BE2C (cell line): ENCODE data around the gene ANKK1.

Experiments
- DNase-seq: peaks from one replicate; pipeline ENCODE4 v3.0.0-alpha.2; 2020
- H3K27me3 ChIP-seq: fragments of 250-450 bp; sonication (Bioruptor Pico); 2 replicates; pipeline ENCODE4 v1.5.1; 2020; ENCODE audit warnings: mild to moderate bottlenecking
- H3K36me3 ChIP-seq: fragments of 250-450 bp; sonication (Bioruptor Pico); 2 replicates; pipeline ENCODE4 v1.5.1; 2020; ENCODE audit warnings: mild to moderate bottlenecking
- H3K4me1 ChIP-seq: fragments of 250-450 bp; sonication (Bioruptor Pico); 2 replicates; pipeline ENCODE4 v1.5.1; 2020
- H3K4me3 ChIP-seq: 2 replicates; pipeline ENCODE4 v1.5.1; 2011; ENCODE audit warnings: low read depth, low read length
- H3K9me3 ChIP-seq: fragments of 250-450 bp; sonication (Bioruptor Pico); 2 replicates; pipeline ENCODE4 v1.5.1; 2020
- TF ChIP-seq, protein P1 (sequence below): IDR thresholded peaks from 2 replicates; pipeline ENCODE4 v1.5.1; 2012; ENCODE audit warnings: mild to moderate bottlenecking, low read depth, low read length

Gene ANKK1

DNA sequence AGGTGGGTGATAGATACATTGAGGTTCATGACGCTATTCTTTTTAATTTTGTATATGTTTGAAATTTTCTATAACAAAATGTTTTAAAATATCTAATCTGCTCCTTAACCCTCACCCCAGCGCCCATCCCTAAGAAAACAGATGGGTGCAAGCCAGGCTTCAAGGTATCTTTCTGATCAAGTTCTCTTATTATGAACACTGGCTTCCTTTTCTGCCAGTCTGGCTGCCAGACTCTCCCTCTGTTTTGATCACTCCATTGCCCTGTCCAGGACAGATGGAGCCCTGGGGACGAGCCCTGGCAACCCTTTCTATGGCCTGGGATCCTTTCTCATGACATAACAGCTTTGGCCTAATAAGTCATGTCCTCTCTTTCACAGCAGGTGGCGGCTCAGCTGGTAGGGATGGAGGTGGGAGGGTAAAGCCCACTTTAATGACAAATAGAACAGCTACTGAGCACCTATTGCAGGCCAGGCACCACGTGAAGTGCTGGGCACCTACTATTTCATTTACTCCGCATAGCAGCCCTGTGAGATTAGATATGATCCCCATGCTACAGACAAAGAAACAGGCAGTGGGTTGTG, 49.2 kb downstream of the ANKK1 start:
- H3K9me3 ChIP-seq, result no peaks in the 10 kb centered on the region
- TF ChIP-seq, protein P1, sequence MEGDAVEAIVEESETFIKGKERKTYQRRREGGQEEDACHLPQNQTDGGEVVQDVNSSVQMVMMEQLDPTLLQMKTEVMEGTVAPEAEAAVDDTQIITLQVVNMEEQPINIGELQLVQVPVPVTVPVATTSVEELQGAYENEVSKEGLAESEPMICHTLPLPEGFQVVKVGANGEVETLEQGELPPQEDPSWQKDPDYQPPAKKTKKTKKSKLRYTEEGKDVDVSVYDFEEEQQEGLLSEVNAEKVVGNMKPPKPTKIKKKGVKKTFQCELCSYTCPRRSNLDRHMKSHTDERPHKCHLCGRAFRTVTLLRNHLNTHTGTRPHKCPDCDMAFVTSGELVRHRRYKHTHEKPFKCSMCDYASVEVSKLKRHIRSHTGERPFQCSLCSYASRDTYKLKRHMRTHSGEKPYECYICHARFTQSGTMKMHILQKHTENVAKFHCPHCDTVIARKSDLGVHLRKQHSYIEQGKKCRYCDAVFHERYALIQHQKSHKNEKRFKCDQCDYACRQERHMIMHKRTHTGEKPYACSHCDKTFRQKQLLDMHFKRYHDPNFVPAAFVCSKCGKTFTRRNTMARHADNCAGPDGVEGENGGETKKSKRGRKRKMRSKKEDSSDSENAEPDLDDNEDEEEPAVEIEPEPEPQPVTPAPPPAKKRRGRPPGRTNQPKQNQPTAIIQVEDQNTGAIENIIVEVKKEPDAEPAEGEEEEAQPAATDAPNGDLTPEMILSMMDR, result peak; percentile 28; the same call in 1 of the 2 replicates
- peak; percentile 62 for DNase-seq
- H3K36me3 ChIP-seq, result no peaks in the 10 kb centered on the region
- peaks cover 12% of the 10 kb centered on the region for H3K4me1 ChIP-seq
- no peaks in the 10 kb centered on the region for H3K27me3 ChIP-seq
- no peak overlapping the region for H3K4me3 ChIP-seq

DNA sequence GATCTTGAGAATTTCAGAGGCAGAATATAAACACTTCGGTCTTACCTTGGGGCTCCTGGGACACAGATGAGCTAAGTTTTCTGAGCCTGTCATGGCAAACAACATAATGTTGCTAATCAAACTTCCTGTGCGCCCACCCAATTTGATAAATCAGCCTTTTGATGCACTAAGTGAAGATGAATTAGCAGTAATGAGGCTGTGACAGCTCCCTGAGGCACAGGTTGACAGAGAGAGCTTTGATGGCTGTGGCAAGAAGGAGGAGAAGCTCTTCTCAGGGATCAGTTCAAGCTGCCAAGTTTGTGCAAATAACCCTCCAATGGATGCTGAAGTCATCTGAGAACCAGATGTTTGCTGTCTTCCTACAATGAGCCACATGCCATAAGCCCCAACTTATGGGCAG, 53.2 kb downstream of the ANKK1 start:
- H3K9me3 ChIP-seq, result no peaks in the 10 kb centered on the region
- no peak for DNase-seq
- no peaks in the 10 kb centered on the region for H3K27me3 ChIP-seq
- TF ChIP-seq, protein P1, result no peak
- peaks cover 36% of the 10 kb centered on the region for H3K4me1 ChIP-seq
- H3K4me3 ChIP-seq, result no peak overlapping the region
- no peaks in the 10 kb centered on the region for H3K36me3 ChIP-seq

DNA sequence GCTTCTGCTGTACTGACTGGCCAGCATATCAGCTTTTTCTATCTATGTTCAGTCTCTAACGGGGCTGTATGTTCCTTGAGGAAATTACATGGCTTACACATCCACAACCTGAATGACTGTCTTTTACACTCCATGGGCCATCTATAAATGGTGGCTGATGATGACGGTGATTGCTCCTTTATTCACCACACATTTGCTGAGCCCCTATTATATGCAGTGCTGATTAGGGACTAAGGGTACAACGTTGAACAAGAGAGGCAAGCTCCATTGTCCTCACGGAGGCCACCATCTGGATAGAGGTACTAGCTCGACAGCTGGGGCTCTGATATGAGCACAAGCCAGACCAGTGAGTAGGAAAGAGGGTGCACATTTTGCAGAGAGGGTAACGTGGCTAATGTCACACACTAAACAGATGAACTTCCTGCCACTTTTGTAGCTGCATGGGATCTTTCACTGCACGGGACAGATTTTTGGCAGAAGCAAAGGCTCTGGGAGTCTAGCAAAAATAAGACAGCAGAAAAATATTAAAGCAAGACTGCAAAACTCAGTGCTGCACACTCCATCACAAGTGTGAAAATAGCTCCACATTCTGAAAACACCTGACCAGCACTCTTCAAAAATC, 57.0 kb downstream of the ANKK1 start:
- Histone ChIP-seq H3K4me3 (no peak overlapping the region), H3K9me3 (no peaks in the 10 kb centered on the region), H3K4me1 (peaks cover 53% of the 10 kb centered on the region), H3K36me3 (no peaks in the 10 kb centered on the region), H3K27me3 (no peaks in the 10 kb centered on the region)
- TF ChIP-seq, protein P1, result no peak
- DNase-seq, result no peak

DNA sequence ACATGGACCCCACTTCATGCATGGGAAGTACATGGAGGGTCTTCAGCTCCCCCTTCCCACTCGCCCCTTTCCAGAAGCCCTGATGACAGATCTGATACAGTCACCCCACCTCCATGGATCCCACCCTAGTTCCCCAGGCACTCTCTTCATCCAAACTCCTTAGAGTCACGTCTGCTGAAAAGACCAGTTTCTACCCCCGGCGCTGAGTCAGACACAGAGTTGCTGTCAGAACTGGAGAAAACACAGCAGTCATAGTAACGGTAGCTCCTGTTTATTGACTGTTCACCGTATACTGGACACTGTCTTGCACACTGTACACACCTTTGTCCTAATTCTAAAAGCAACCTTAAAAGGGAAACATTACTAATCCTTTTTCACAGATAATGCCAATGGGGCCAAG, 58.5 kb downstream of the ANKK1 start:
- TF ChIP-seq, protein P1, result no peak
- no peak for DNase-seq
- Histone ChIP-seq H3K4me3 (peak overlapping the region; percentile 20; the same call in 1 of the 2 replicates), H3K36me3 (no peaks in the 10 kb centered on the region), H3K27me3 (no peaks in the 10 kb centered on the region), H3K9me3 (no peaks in the 10 kb centered on the region), H3K4me1 (peaks cover 53% of the 10 kb centered on the region)

DNA sequence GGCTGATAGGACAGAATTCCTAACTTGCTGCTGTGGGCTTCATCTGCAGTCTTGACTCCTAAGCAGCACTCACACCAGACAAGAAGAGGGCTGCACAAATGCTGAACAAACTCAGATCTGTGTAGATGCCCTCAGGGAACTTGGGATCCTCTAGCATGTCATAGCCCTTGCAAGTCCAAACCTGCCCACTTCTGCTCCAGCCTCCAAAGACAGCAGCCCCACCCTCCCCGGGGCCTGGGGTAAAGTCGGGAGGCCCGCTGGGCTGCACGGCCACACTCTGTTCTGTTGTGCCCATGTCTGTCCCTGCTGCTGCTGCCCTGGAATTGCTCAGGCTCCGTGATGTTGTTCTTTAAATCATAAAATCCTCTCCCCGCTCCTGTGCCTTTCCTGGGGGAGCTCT, 59.4 kb downstream of the ANKK1 start:
- Histone ChIP-seq H3K36me3 (no peaks in the 10 kb centered on the region), H3K4me1 (peaks cover 53% of the 10 kb centered on the region), H3K4me3 (peak overlapping the region; percentile 20), H3K27me3 (no peaks in the 10 kb centered on the region), H3K9me3 (no peaks in the 10 kb centered on the region)
- peak; percentile 80 for DNase-seq
- TF ChIP-seq, protein P1, result no peak

DNA sequence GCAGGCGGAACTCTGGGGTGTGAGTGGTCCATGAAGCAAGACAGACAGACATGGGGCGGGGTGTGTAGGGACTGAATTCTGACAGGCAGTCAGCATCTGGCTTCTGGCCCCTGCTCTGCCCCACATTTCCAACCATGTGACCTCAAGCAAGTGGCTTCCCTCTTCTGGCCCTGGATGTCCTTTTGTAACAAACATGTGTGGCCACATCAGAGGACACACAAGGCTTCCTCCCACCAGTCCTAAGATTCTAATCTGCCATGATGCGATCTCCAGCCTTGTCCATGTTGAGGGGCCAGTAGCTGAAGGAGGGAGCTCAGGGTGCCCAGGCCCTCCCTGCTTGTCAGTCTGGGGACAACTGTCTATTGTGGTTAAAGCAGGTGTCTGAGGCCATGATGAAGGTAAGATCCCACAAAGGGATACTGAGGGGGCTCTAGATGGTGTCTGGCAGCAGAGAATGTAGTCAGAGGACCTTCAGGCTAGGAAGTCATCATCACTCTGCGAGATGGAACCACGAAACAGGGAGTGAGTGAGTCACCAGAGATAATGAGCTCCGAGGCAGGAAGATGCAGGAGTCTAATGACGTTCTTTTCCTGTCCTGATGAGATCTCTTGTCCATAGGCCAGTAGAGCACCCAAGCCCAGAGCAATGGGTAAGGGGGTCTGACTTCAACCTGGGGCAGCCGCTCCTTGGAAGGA, 60.2 kb downstream of the ANKK1 start:
- Histone ChIP-seq H3K4me3 (no peak overlapping the region; the same call in 1 of the 2 replicates), H3K27me3 (no peaks in the 10 kb centered on the region), H3K36me3 (no peaks in the 10 kb centered on the region), H3K9me3 (no peaks in the 10 kb centered on the region), H3K4me1 (peaks cover 46% of the 10 kb centered on the region)
- TF ChIP-seq, protein P1, result no peak
- peak; percentile 67 for DNase-seq
